Endometrial microvascular endothelial cells (primary cell): ENCODE data around the gene PIP4P1. TPM values are rescaled to one million over a fixed set of nuclear protein-coding genes. Genes with fewer than 3 reads are reported as not detected.
"Not testable (repeated sequence)": the region's sequence is repeated elsewhere in the genome, so short reads cannot be mapped to it uniquely, and the experiment has no call there.

ENCODE experiments used
- in situ Hi-C: cut with HindIII; loops from 2 replicates; pipeline ENCODE4 v1.10.0; 2017; ENCODE audit warnings: low sequenced_read_pairs, low pct_unique_long_range_greater_than_20kb; ENCODE audit errors: inconsistent ontology term
- total RNA-seq: library from RNA; depleted of rRNA; stranded (reverse); fragments of >200 nt; gene quantifications from one replicate; pipeline ENCODE4 v1.2.3, GENCODE V29; 2015; ENCODE audit errors: inconsistent ontology term

The PIP4P1 gene
- total RNA-seq, 1 donor from 2014 or later: 10.4 TPM

- in situ Hi-C loops: no loop called here
These were observed 17.7 kb upstream of the PIP4P1 start for GRCh38 chr14:20478894-20479293.

GRCh38 chr14:20477211-20477876 lies 16.1 kb upstream of the PIP4P1 start:
- in situ Hi-C loops: no loop called here

GRCh38 chr14:20476776-20477175 lies 15.5 kb upstream of the PIP4P1 start:
- in situ Hi-C loops: no loop called here

- in situ Hi-C loops: no loop called here
These were observed 11.4 kb upstream of the PIP4P1 start for GRCh38 chr14:20472536-20473169.

GRCh38 chr14:20470603-20470901 lies 9.3 kb upstream of the PIP4P1 start:
- in situ Hi-C loops: no loop called here

- in situ Hi-C loops: no loop called here
These were observed 8.8 kb upstream of the PIP4P1 start for GRCh38 chr14:20469890-20470602.

- in situ Hi-C loops: no loop called here
These were observed 8.1 kb upstream of the PIP4P1 start, which contains the start of gene PNP for GRCh38 chr14:20469242-20469889. Gene PNP (plus strand): TSS chr14:20469406. CDS start chr14:20469525, 119 bp downstream.

GRCh38 chr14:20468764-20469241 lies 7.6 kb upstream of the PIP4P1 start:
- in situ Hi-C loops: no loop called here

- in situ Hi-C loops: no loop called here
These were observed 593 bp downstream of the PIP4P1 start for GRCh38 chr14:20460458-20461224.

- in situ Hi-C loops: no loop called here
These were observed 3.0 kb downstream of the PIP4P1 start for GRCh38 chr14:20458031-20458789.

GRCh38 chr14:20456971-20457370 lies 4.3 kb downstream of the PIP4P1 start:
- in situ Hi-C loops: no loop called here

- in situ Hi-C loops: no loop called here
These were observed 5.6 kb downstream of the PIP4P1 start for GRCh38 chr14:20455355-20456300.

- in situ Hi-C loops: no loop called here
These were observed 6.5 kb downstream of the PIP4P1 start, which contains the start of the genes APEX1 and OSGEP for GRCh38 chr14:20454516-20455354. Gene APEX1 (plus strand): TSS chr14:20455226. CDS start chr14:20455646, 420 bp downstream. Gene OSGEP (minus strand): TSS chr14:20454812. CDS start chr14:20454683, 129 bp downstream.

- in situ Hi-C loops: not testable (repeated sequence)
These were observed 8.4 kb downstream of the PIP4P1 start for GRCh38 chr14:20452831-20453230.

GRCh38 chr14:20446889-20447288 lies 14.3 kb downstream of the PIP4P1 start:
- in situ Hi-C loops: no loop called here

GRCh38 chr14:20443650-20444049 lies 17.6 kb downstream of the PIP4P1 start:
- in situ Hi-C loops: not testable (repeated sequence)
